AG09309 (cell line): Measurements from ENCODE around the gene PCGF5.
A peak's percentile ranks its signal among the peaks of the same experiment; 100 is the strongest.

ENCODE experiments used
- DNase-seq: peaks from one replicate; pipeline ENCODE4 v3.0.0-alpha.2; 2010; ENCODE audit warnings: low read depth
- H3K4me3 ChIP-seq: 2 replicates; pipeline ENCODE4 v1.5.1; 2011; ENCODE audit warnings: mild to moderate bottlenecking, low read depth, low read length, moderate library complexity; ENCODE audit not compliant: control insufficient read depth
- CTCF ChIP-seq: IDR thresholded peaks from 2 replicates; pipeline ENCODE4 v1.5.1; 2011; ENCODE audit warnings: mild to moderate bottlenecking, low read depth, low read length, inconsistent platforms; ENCODE audit not compliant: insufficient read depth, control insufficient read depth; ENCODE audit errors: missing control alignments

PCGF5 gene

GRCh38 chr10:91220954-91221675 is 652 bp downstream of the PCGF5 start:
- peak overlapping the region; percentile 83 for H3K4me3 ChIP-seq
- TF ChIP-seq CTCF: no peak
- no peak for DNase-seq

- no peak overlapping the region for H3K4me3 ChIP-seq
- no peak for TF ChIP-seq CTCF
- no peak for DNase-seq
Measured at GRCh38 chr10:91226093-91226492, 5.6 kb downstream of the PCGF5 start.

- no peak overlapping the region for H3K4me3 ChIP-seq
- TF ChIP-seq CTCF: no peak
- DNase-seq: no peak
Measured at GRCh38 chr10:91227576-91227975, 7.1 kb downstream of the PCGF5 start.

GRCh38 chr10:91229683-91230082 is 9.2 kb downstream of the PCGF5 start:
- no peak for DNase-seq
- H3K4me3 ChIP-seq: no peak overlapping the region

GRCh38 chr10:91238191-91238590 is 17.7 kb downstream of the PCGF5 start:
- H3K4me3 ChIP-seq: no peak overlapping the region
- no peak for DNase-seq
- no peak for TF ChIP-seq CTCF

More at GRCh38 chr10:91229683-91230082, 9.2 kb downstream of the PCGF5 start:
- no peak for TF ChIP-seq CTCF

- TF ChIP-seq CTCF: no peak
- no peak overlapping the region for H3K4me3 ChIP-seq
- DNase-seq: no peak
Measured at GRCh38 chr10:91239789-91240188, 19.3 kb downstream of the PCGF5 start.
